SU-DHL-6 (cell line): Measurements from ENCODE around the gene SLC25A23.

Experiments
- H2AFZ ChIP-seq: fragments of 200-600 bp; sonication (generic); 2 replicates; pipeline ENCODE4 v1.6.1; 2014; ENCODE audit warnings: low read depth, mild to moderate bottlenecking, moderate library complexity, mixed read lengths, antibody characterized with exemption, low read length; ENCODE audit not compliant: severe bottlenecking
- H3F3A ChIP-seq: fragments of 200-600 bp; shearing (Covaris generic); 2 replicates; pipeline ENCODE4 v1.6.0; 2016; ENCODE audit warnings: antibody characterized with exemption, mild to moderate bottlenecking; ENCODE audit not compliant: insufficient read depth
- H3K27ac ChIP-seq: fragments of 200-600 bp; sonication (generic); 2 replicates; pipeline ENCODE4 v1.5.1; 2016; ENCODE audit warnings: low read depth, mild to moderate bottlenecking, low read length, moderate library complexity, mixed read lengths
- H3K27me3 ChIP-seq: fragments of 200-600 bp; sonication (generic), shearing (Covaris generic); 2 replicates; pipeline ENCODE4 v1.6.0; 2014; ENCODE audit warnings: mild to moderate bottlenecking, low read length
- H3K36me3 ChIP-seq: fragments of 200-600 bp; sonication (generic); 2 replicates; pipeline ENCODE4 v1.6.1; 2014; ENCODE audit warnings: mild to moderate bottlenecking, low read length, mixed read lengths
- H3K4me2 ChIP-seq: fragments of 300-600, 200-600 bp; shearing (Covaris generic), sonication (generic); 2 replicates; pipeline ENCODE4 v1.6.0; 2014; ENCODE audit warnings: low read length, low read depth, mild to moderate bottlenecking; ENCODE audit not compliant: poor library complexity, severe bottlenecking
- H3K4me3 ChIP-seq: fragments of 200-600 bp; sonication (generic); 2 replicates; pipeline ENCODE4 v1.5.1; 2014; ENCODE audit warnings: antibody characterized with exemption, low read length, mild to moderate bottlenecking, mixed read lengths; ENCODE audit not compliant: insufficient read depth, poor library complexity, severe bottlenecking
- H3K79me2 ChIP-seq: fragments of 200-600 bp; sonication (generic); 2 replicates; pipeline ENCODE4 v1.6.1; 2014; ENCODE audit warnings: mild to moderate bottlenecking, low read length, moderate library complexity; ENCODE audit not compliant: insufficient read depth
- H3K9ac ChIP-seq: fragments of 200-600 bp; sonication (generic); 2 replicates; pipeline ENCODE4 v1.7.0; 2014; ENCODE audit warnings: mild to moderate bottlenecking, low read length
- H3K9me2 ChIP-seq: fragments of 200-600 bp; sonication (generic); replicated peaks from 2 replicates; pipeline ENCODE4 v1.6.1; 2014; ENCODE audit warnings: low read length; ENCODE audit not compliant: insufficient read depth
- H3K9me3 ChIP-seq: fragments of 200-600 bp; sonication (generic); 2 replicates; pipeline ENCODE4 v1.6.1; 2014; ENCODE audit warnings: low read length, mixed read lengths; ENCODE audit not compliant: insufficient read depth
- H4K20me1 ChIP-seq: fragments of 200-600 bp; sonication (generic); 2 replicates; pipeline ENCODE4 v1.6.1; 2014; ENCODE audit warnings: low read depth, mild to moderate bottlenecking, antibody characterized with exemption, low read length, moderate library complexity, mixed read lengths
- EZH2phosphoT487 ChIP-seq: fragments of 200-600 bp; sonication (generic), shearing (Covaris generic); conservative IDR thresholded peaks from 2 replicates; pipeline ENCODE4 v1.6.1; 2018; ENCODE audit warnings: mild to moderate bottlenecking, antibody characterized with exemption, low read length, moderate library complexity, mixed read lengths
- TF ChIP-seq, protein P1 (sequence below): fragments of 200-600 bp; sonication (generic); IDR thresholded peaks from one replicate; pipeline ENCODE4 v1.5.1; 2017; ENCODE audit warnings: antibody characterized with exemption, mild to moderate bottlenecking, low read length, moderate library complexity; ENCODE audit not compliant: insufficient read depth, poor library complexity, severe bottlenecking

SLC25A23 gene

DNA sequence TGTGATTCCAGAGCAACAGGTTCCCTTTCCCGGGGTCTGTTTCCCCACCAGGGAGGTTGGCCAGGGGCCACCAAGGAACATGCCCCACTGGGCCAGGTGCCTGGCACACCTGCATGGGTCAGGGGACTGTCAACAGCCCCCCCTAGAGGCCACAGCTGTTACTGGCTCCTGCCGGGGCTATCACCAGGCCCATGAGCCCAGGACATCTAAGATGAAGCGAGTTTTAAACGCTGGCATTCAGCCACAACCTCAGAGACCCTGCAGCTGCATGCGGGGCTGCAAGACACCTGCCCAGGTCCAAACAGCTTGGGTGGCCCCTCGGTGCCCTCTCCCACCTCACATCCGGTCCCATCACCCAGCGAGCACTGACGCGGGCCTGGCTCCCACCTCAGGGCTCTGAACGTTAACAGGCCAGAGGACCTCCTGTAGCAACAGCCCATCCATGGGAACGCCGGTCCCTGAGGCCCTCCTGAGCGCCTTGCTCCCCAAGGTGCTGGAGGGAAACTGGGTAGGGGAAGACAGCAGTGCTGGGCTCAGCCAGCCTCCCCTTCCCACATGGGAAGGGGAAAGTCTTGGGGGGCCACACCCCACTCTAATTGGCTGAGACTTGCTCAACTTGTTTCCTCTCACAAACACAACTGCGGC lies 47.0 kb downstream of the SLC25A23 start:
- Histone ChIP-seq H3K27ac (no peak overlapping the region), H3K4me2 (no peak overlapping the region), H3K27me3 (no peaks in the 10 kb centered on the region), H3K9ac (no peak overlapping the region), H3K9me3 (no peaks in the 10 kb centered on the region), H2AFZ (no peak overlapping the region), H3K36me3 (no peaks in the 10 kb centered on the region; the same call in 1 of the 2 replicates), H3K79me2 (no peaks in the 10 kb centered on the region), H3K9me2 (no peaks in the 10 kb centered on the region), H3F3A (peaks cover 5% of the 10 kb centered on the region; the same call in 1 of the 2 replicates), H4K20me1 (no peaks in the 10 kb centered on the region), H3K4me3 (no peak overlapping the region)
- TF ChIP-seq, protein P1, sequence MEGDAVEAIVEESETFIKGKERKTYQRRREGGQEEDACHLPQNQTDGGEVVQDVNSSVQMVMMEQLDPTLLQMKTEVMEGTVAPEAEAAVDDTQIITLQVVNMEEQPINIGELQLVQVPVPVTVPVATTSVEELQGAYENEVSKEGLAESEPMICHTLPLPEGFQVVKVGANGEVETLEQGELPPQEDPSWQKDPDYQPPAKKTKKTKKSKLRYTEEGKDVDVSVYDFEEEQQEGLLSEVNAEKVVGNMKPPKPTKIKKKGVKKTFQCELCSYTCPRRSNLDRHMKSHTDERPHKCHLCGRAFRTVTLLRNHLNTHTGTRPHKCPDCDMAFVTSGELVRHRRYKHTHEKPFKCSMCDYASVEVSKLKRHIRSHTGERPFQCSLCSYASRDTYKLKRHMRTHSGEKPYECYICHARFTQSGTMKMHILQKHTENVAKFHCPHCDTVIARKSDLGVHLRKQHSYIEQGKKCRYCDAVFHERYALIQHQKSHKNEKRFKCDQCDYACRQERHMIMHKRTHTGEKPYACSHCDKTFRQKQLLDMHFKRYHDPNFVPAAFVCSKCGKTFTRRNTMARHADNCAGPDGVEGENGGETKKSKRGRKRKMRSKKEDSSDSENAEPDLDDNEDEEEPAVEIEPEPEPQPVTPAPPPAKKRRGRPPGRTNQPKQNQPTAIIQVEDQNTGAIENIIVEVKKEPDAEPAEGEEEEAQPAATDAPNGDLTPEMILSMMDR: peak; percentile 71
- TF ChIP-seq EZH2phosphoT487: no peak

DNA sequence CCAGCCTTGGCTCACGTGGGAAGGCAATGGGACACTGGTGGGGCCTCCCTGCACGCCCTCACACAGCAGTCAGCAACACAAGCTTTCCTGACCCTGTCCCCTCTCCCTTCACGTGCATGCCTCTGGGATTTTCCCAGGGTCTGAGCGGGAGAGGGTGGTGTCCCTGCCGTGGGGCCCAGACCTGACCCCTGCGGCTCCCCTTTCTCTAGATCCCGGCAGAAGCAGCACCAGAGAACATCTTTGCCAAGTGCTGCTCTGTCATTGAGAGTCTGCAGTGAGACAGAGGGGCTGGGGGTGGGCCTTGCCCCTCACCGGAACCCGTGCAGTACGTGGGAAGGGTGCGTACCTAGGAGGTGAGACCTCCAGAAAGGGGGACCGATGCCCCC lies 47.5 kb downstream of the SLC25A23 start:
- no peak overlapping the region for H2AFZ ChIP-seq
- H4K20me1 ChIP-seq: no peaks in the 10 kb centered on the region
- H3F3A ChIP-seq: peaks cover 5% of the 10 kb centered on the region; the same call in 1 of the 2 replicates
- no peaks in the 10 kb centered on the region for H3K9me2 ChIP-seq
- H3K79me2 ChIP-seq: no peaks in the 10 kb centered on the region
- no peaks in the 10 kb centered on the region; the same call in 1 of the 2 replicates for H3K36me3 ChIP-seq
- no peak overlapping the region for H3K4me2 ChIP-seq
- H3K27me3 ChIP-seq: no peaks in the 10 kb centered on the region
- no peak overlapping the region for H3K27ac ChIP-seq
- TF ChIP-seq, protein P1: no peak
- no peak for TF ChIP-seq EZH2phosphoT487
- H3K4me3 ChIP-seq: no peak overlapping the region
- no peaks in the 10 kb centered on the region for H3K9me3 ChIP-seq
- no peak overlapping the region for H3K9ac ChIP-seq

DNA sequence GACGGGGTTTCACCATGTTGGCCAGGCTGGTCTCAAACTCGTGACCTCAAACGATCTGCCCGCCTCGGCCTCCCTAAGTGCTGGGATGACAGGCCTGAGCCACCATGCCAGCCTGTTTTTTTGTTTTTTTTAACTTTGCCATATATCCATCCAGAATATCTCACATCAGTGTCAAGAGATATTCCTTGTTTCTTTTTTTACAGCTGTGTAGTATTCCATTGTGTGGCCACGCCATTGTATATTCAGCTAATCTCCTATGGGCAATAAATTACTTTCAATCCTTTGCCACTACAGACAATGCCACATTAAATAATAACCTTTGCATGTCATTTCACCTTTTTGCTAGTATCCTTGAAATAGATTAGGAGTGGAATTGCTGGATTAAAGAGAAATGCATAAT lies 50.2 kb downstream of the SLC25A23 start:
- peaks cover 5% of the 10 kb centered on the region; the same call in 1 of the 2 replicates for H3F3A ChIP-seq
- TF ChIP-seq, protein P1: no peak
- TF ChIP-seq EZH2phosphoT487: no peak
- H2AFZ ChIP-seq: no peak overlapping the region

More for the DNA sequence above, 50.2 kb downstream of the SLC25A23 start:
- H3K36me3 ChIP-seq: no peaks in the 10 kb centered on the region; the same call in 1 of the 2 replicates
- no peak overlapping the region for H3K27ac ChIP-seq
- H3K79me2 ChIP-seq: no peaks in the 10 kb centered on the region
- no peak overlapping the region for H3K9ac ChIP-seq
- H3K9me3 ChIP-seq: no peaks in the 10 kb centered on the region
- no peak overlapping the region for H3K4me2 ChIP-seq
- no peak overlapping the region for H3K4me3 ChIP-seq
- H3K9me2 ChIP-seq: no peaks in the 10 kb centered on the region
- H3K27me3 ChIP-seq: no peaks in the 10 kb centered on the region
- H4K20me1 ChIP-seq: no peaks in the 10 kb centered on the region
